IMR-90 (cell line): ENCODE measurements around the gene GNG8. TPM values are rescaled to one million over a fixed set of nuclear protein-coding genes. Genes with fewer than 3 reads are reported as not detected.

Experiments
- ATAC-seq: fragments of 200-7000 bp; cut with Tn5 transposase; 2 replicates; pipeline ENCODE4 v1.9.1; 2020; ENCODE audit warnings: low read depth, mild to moderate bottlenecking, moderate library complexity
- BruUV-seq: library from RNA; stranded (reverse); fragments of 400-500 nt; replicated peaks from 2 replicates; lab custom pipeline; 2021; lab: Mats Ljungman, UMichigan
- CTCF ChIA-PET: fragments of 300-600 bp; formaldehyde crosslinking; extraction: SDS; loops from one replicate; lab custom pipeline; 2021; ENCODE audit warnings: antibody characterized with exemption; lab: Yijun Ruan, JAX
- POLR2A ChIA-PET: fragments of 300-600 bp; sonication (Branson Sonifier 250); formaldehyde crosslinking; loops from one replicate; lab custom pipeline; 2022; ENCODE audit warnings: antibody characterized with exemption; ENCODE audit not compliant: unreplicated experiment; lab: Charles Lee
- DNase-seq: peaks from one replicate; pipeline ENCODE4 v3.0.0; 2013
- H2AFZ ChIP-seq: replicated peaks from 2 replicates; pipeline ENCODE3; 2013; ENCODE audit warnings: low read length, mild to moderate bottlenecking; ENCODE audit not compliant: poor library complexity
- H2AK5ac ChIP-seq: 2 replicates; pipeline ENCODE4 v1.6.1; 2013; ENCODE audit warnings: low read depth, low read length, inconsistent platforms
- H2AK9ac ChIP-seq: replicated peaks from 2 replicates; pipeline ENCODE3; 2013; ENCODE audit warnings: mild to moderate bottlenecking, low read depth, low read length, moderate library complexity; ENCODE audit not compliant: poor library complexity
- H2BK120ac ChIP-seq: 2 replicates; pipeline ENCODE4 v1.6.1; 2013; ENCODE audit warnings: low read depth, low read length, inconsistent platforms
- H2BK15ac ChIP-seq: 3 replicates; pipeline ENCODE4 v1.6.1; 2013; ENCODE audit warnings: low read depth, low read length, inconsistent platforms
- H2BK20ac ChIP-seq: 2 replicates; pipeline ENCODE4 v1.6.1; 2013; ENCODE audit warnings: low read depth, mild to moderate bottlenecking, inconsistent platforms, low read length, moderate library complexity
- H2BK5ac ChIP-seq: 2 replicates; pipeline ENCODE4 v1.6.1; 2013; ENCODE audit warnings: mild to moderate bottlenecking, low read depth, low read length, inconsistent platforms; ENCODE audit not compliant: poor library complexity, severe bottlenecking
- H3K14ac ChIP-seq: replicated peaks from 2 replicates; pipeline ENCODE4 v1.6.1; 2013; ENCODE audit warnings: low read depth, low read length, inconsistent platforms
- H3K18ac ChIP-seq: 2 replicates; pipeline ENCODE4 v1.6.1; 2013; ENCODE audit warnings: low read depth, low read length, control low read depth
- H3K23ac ChIP-seq: 2 replicates; pipeline ENCODE4 v1.6.1; 2013; ENCODE audit warnings: low read depth, low read length, inconsistent platforms
- H3K27ac ChIP-seq: 2 replicates; pipeline ENCODE4 v1.5.1; 2013; ENCODE audit warnings: mild to moderate bottlenecking, control low read depth, low read length; ENCODE audit not compliant: insufficient read depth
- H3K27me3 ChIP-seq: 2 replicates; pipeline ENCODE4 v1.6.1; 2013; ENCODE audit warnings: low read length; ENCODE audit not compliant: control insufficient read depth, insufficient read depth
- H3K36me3 ChIP-seq: 2 replicates; pipeline ENCODE4 v1.6.1; 2013; ENCODE audit warnings: low read length, mixed read lengths; ENCODE audit not compliant: control insufficient read depth, insufficient read depth
- H3K4ac ChIP-seq: 2 replicates; pipeline ENCODE4 v1.6.1; 2013; ENCODE audit warnings: low read depth, low read length, inconsistent platforms
- H3K4me1 ChIP-seq: 2 replicates; pipeline ENCODE4 v1.6.1; 2013; ENCODE audit warnings: low read length, mixed read lengths; ENCODE audit not compliant: control insufficient read depth, insufficient read depth
- H3K4me2 ChIP-seq: 2 replicates; pipeline ENCODE4 v1.6.1; 2013; ENCODE audit warnings: low read depth, mild to moderate bottlenecking, control low read depth, low read length, moderate library complexity
- H3K4me3 ChIP-seq: 2 replicates; pipeline ENCODE4 v1.5.1; 2013; ENCODE audit warnings: low read depth, mild to moderate bottlenecking, control low read depth, low read length, moderate library complexity; ENCODE audit not compliant: insufficient read depth
- H3K56ac ChIP-seq: 2 replicates; pipeline ENCODE4 v1.6.1; 2013; ENCODE audit warnings: low read length, inconsistent platforms; ENCODE audit not compliant: insufficient read depth; ENCODE audit errors: extremely low read depth
- H3K79me1 ChIP-seq, 2 experiments: 2 replicates each; pipeline ENCODE4 v1.6.1; 2013; ENCODE audit warnings: low read length in 2 of 2, inconsistent platforms in 1 of 2, low read depth in 1 of 2
- H3K9ac ChIP-seq: 2 replicates; pipeline ENCODE4 v1.6.1; 2013; ENCODE audit warnings: low read depth, low read length, control low read depth
- H3K9me1 ChIP-seq: 2 replicates; pipeline ENCODE4 v1.6.1; 2013; ENCODE audit warnings: low read length, inconsistent platforms; ENCODE audit not compliant: insufficient read depth
- H3K9me3 ChIP-seq: 2 replicates; pipeline ENCODE4 v1.6.1; 2013; ENCODE audit warnings: low read length; ENCODE audit not compliant: control insufficient read depth, insufficient read depth
- H4K20me1 ChIP-seq: 2 replicates; pipeline ENCODE4 v1.6.1; 2013; ENCODE audit warnings: low read length, inconsistent platforms; ENCODE audit not compliant: insufficient read depth
- H4K5ac ChIP-seq: 2 replicates; pipeline ENCODE4 v1.6.1; 2013; ENCODE audit warnings: mild to moderate bottlenecking, low read depth, low read length, control low read depth
- H4K8ac ChIP-seq, 2 experiments: 2 replicates each; pipeline ENCODE4 v1.6.1; 2013; ENCODE audit warnings: low read depth in 2 of 2, low read length in 2 of 2, control low read depth in 1 of 2, inconsistent platforms in 1 of 2
- H4K91ac ChIP-seq: 2 replicates; pipeline ENCODE4 v1.6.1; 2013; ENCODE audit warnings: low read depth, low read length, inconsistent platforms; ENCODE audit not compliant: insufficient read depth
- BHLHE40 ChIP-seq: fragments of 150-350 bp; IDR thresholded peaks from 2 replicates; pipeline ENCODE4 v1.6.1; 2016; ENCODE audit warnings: mild to moderate bottlenecking, low read depth, low read length
- CEBPB ChIP-seq: IDR thresholded peaks from 2 replicates; pipeline ENCODE4 v1.6.1; 2012; ENCODE audit warnings: low read depth, low read length, improper control_type of control experiment
- CHD1 ChIP-seq: IDR thresholded peaks from 2 replicates; pipeline ENCODE4 v1.6.1; 2012; ENCODE audit warnings: low read depth, low read length, improper control_type of control experiment
- FOS ChIP-seq: fragments of 150-350 bp; IDR thresholded peaks from 2 replicates; pipeline ENCODE4 v1.6.1; 2016; ENCODE audit warnings: low read depth, low read length
- MXI1 ChIP-seq: IDR thresholded peaks from 2 replicates; pipeline ENCODE4 v1.6.1; 2012; ENCODE audit warnings: low read depth, mild to moderate bottlenecking, low read length, moderate library complexity, borderline replicate concordance
- NFE2L2 ChIP-seq: fragments of 150-350 bp; IDR thresholded peaks from 2 replicates; pipeline ENCODE4 v1.6.1; 2016; ENCODE audit warnings: low read depth, mild to moderate bottlenecking, low read length
- POLR2A ChIP-seq: IDR thresholded peaks from 2 replicates; pipeline ENCODE4 v1.6.1; 2012; ENCODE audit warnings: mild to moderate bottlenecking, low read depth, low read length
- RAD21 ChIP-seq: IDR thresholded peaks from 2 replicates; pipeline ENCODE4 v1.6.1; 2012; ENCODE audit warnings: low read length, improper control_type of control experiment
- RCOR1 ChIP-seq: IDR thresholded peaks from 2 replicates; pipeline ENCODE4 v1.6.1; 2012; ENCODE audit warnings: mild to moderate bottlenecking, low read length, improper control_type of control experiment; ENCODE audit not compliant: insufficient replicate concordance
- RFX5 ChIP-seq: IDR thresholded peaks from 2 replicates; pipeline ENCODE4 v1.8.0; 2012; ENCODE audit warnings: low read depth, mild to moderate bottlenecking, low read length, moderate library complexity
- SMC3 ChIP-seq: fragments of 150-350 bp; IDR thresholded peaks from 2 replicates; pipeline ENCODE4 v1.6.1; 2016; ENCODE audit warnings: low read depth, mild to moderate bottlenecking, antibody characterized with exemption, low read length, moderate library complexity
- WGBS, 2 experiments: methylation state at CpG; one replicate each; pipeline versions ENCODE4 v1.1.5 to v1.1.7; 2013; ENCODE audit warnings: missing lambda C conversion rate in 2 of 2; ENCODE audit not compliant: insufficient read length in 1 of 2; ENCODE audit errors: extremely low coverage in 2 of 2; 5-methylcytosine and 5-hydroxymethylcytosine counted together
- dilution Hi-C: fragments of 300-500 bp; cut with HindIII; formaldehyde crosslinking; loops from one replicate; pipeline ENCODE4 v1.14.3; 2018; ENCODE audit warnings: low sequenced_read_pairs; ENCODE audit not compliant: unreplicated experiment
- in situ Hi-C: fragments of 300-500 bp; cut with MboI; formaldehyde crosslinking; loops from 3 replicates; pipeline ENCODE4 v1.14.3; 2019; ENCODE audit warnings: low sequenced_read_pairs, inconsistent platforms, mixed read lengths
- intact Hi-C: fragments of 100-400 bp; cut with micrococcal nuclease; formaldehyde crosslinking; loops from 2 replicates; pipeline ENCODE4 v1.10.0; 2022
- polyA plus RNA-seq, 3 experiments: library from polyadenylated mRNA; depleted of rRNA; stranded (reverse); fragments of >200 nt; gene quantifications; 2 replicates each; pipeline ENCODE4 v1.2.3, GENCODE V29; 2012; ENCODE audit warnings: low replicate concordance in 1 of 3
- total RNA-seq: library from RNA; depleted of rRNA; stranded (reverse); fragments of >200 nt; gene quantifications from 2 replicates; pipeline ENCODE4 v1.2.3, GENCODE V29; 2012
- TF ChIP-seq, protein P1 (sequence below): fragments of 150-350 bp; IDR thresholded peaks from 2 replicates; pipeline ENCODE4 v1.6.1; 2017; ENCODE audit warnings: mild to moderate bottlenecking, antibody characterized with exemption, low read length, low read depth
- TF ChIP-seq, protein P2 (sequence below): fragments of 150-350 bp; IDR thresholded peaks from 2 replicates; pipeline ENCODE4 v1.6.1; 2016; ENCODE audit warnings: low read depth, mild to moderate bottlenecking, low read length, moderate library complexity, borderline replicate concordance

The GNG8 gene
- total and polyA plus RNA-seq, 2 of the 4 experiments (the other 2 are of a cell fraction) = not detected

DNA sequence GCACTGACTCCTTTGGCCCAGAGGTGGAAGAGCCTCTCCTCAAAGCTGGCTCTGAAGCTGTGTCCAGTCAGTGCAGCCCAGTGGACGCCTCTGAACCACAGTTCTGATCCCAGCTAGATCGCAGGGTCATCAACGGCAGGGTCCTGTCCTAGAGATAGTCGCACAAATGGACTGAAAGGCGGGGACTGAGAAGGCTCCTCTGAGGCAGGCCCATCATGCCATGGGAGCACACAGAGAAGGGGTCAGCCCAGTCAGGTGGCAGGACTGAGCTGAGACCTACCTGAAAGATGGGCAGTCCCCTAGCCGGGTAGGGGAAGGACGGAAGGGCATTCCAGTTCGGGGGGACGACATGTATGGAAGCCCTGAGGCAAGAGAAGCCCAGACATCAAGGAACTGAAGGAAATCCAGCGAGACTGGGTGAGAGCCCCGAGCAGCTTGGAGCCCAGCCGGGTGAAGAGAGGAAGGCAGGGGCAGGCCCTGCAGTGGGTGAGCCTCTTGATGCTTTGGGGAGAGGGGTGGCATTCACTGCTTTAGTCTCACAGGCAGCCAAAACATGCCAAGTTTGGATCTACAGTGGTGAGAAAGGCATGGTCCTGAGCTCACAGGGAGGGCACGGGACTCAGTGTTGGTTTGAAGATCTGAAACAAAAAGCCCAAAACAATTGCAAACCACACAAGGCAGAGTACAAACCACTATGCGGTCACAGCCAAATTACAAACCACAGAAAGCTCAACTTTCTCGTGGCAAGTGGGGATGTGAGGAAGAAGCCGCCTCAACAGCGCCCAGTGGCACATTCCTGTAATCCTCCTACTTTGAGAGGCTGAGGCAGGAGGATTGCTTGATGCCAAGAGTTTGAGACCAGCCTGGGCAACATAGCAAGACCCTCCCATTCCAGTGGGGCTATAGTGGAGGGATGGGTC, 24.9 kb downstream of the GNG8 start (continued):
- TF ChIP-seq RAD21 = no peak
- TF ChIP-seq, protein P1, sequence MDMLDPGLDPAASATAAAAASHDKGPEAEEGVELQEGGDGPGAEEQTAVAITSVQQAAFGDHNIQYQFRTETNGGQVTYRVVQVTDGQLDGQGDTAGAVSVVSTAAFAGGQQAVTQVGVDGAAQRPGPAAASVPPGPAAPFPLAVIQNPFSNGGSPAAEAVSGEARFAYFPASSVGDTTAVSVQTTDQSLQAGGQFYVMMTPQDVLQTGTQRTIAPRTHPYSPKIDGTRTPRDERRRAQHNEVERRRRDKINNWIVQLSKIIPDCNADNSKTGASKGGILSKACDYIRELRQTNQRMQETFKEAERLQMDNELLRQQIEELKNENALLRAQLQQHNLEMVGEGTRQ = no peak
- TF ChIP-seq RCOR1 = no peak

- ChIA-PET CTCF (interaction anchor here (0.5 to 1.6 kb wide), 2 partner anchors 10 to 51 kb away, joined by 3 to 5 read pairs; partner anchors contain the start of gene DACT3), POLR2A (no interaction called here)
- H3K9me3 ChIP-seq = no peaks in the 10 kb centered on the region
- ATAC-seq (no peak), DNase-seq (no peak)
- no peak overlapping the region for H2BK5ac ChIP-seq
- no peak overlapping the region for H2BK120ac ChIP-seq
- intact Hi-C loops (loop anchor here (10.0 kb wide), 1 partner anchor 134 kb away; the partner anchor contains the start of genes FKRP and STRN4), dilution Hi-C loops (no loop called here), in situ Hi-C loops (loop anchor here (5.0 kb wide), 1 partner anchor 52 kb away; the partner anchor contains the start of gene DACT3)
- H2AK9ac ChIP-seq = no peak overlapping the region
- H3K9ac ChIP-seq = no peak overlapping the region
- no peak overlapping the region for H3K18ac ChIP-seq
- H3K79me1 ChIP-seq = peaks cover 3 to 41% of the 10 kb centered on the region in 2 experiments; a peak in 3 of 4 replicates
- no peak overlapping the region for H2AK5ac ChIP-seq
- H2AFZ ChIP-seq = no peak overlapping the region
- H3K27ac ChIP-seq = no peak overlapping the region
- no peak overlapping the region for H3K4ac ChIP-seq
- peaks cover 55% of the 10 kb centered on the region for H3K36me3 ChIP-seq
- BruUV-seq = no TSS peak
- no peak overlapping the region for H3K4me2 ChIP-seq
- no peak overlapping the region for H4K5ac ChIP-seq
- H3K27me3 ChIP-seq = no peaks in the 10 kb centered on the region
- no peaks in the 10 kb centered on the region for H3K9me1 ChIP-seq
- H3K14ac ChIP-seq = no peak overlapping the region
- no peak overlapping the region for H3K23ac ChIP-seq
- H3K4me3 ChIP-seq = no peak overlapping the region
- H4K8ac ChIP-seq = no peak overlapping the region
- no CpG with 5 or more reads among the region's 5 CpGs for WGBS, 2 experiments
- H4K20me1 ChIP-seq = peaks cover 34% of the 10 kb centered on the region
- H2BK15ac ChIP-seq = no peak overlapping the region
- H4K91ac ChIP-seq = no peak overlapping the region
- H3K56ac ChIP-seq = no peak overlapping the region
- no peaks in the 10 kb centered on the region for H3K4me1 ChIP-seq
- H2BK20ac ChIP-seq = no peak overlapping the region
- TF ChIP-seq RCOR1 (no peak), FOS (no peak), CEBPB (no peak), SMC3 (no peak), BHLHE40 (no peak), RAD21 (no peak), RFX5 (no peak), CHD1 (no peak), POLR2A (no peak), NFE2L2 (no peak), MXI1 (no peak)
- TF ChIP-seq, protein P2, sequence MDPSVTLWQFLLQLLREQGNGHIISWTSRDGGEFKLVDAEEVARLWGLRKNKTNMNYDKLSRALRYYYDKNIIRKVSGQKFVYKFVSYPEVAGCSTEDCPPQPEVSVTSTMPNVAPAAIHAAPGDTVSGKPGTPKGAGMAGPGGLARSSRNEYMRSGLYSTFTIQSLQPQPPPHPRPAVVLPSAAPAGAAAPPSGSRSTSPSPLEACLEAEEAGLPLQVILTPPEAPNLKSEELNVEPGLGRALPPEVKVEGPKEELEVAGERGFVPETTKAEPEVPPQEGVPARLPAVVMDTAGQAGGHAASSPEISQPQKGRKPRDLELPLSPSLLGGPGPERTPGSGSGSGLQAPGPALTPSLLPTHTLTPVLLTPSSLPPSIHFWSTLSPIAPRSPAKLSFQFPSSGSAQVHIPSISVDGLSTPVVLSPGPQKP = no peak
- TF ChIP-seq, protein P1 = no peak
Observed at GRCh38 chr19:46610413-46610775, 25.6 kb downstream of the GNG8 start.
